ENCODE measurements around the gene TBC1D5.

GRCh38 chr3:17160597-17160996 is 581.8 kb downstream of the TBC1D5 start:
- no peak for TF ChIP-seq CTCF (IDR thresholded peaks at IDR 0.05)
- TF ChIP-seq EZH2 (IDR thresholded peaks at IDR 0.05): no peak
- TF ChIP-seq EZH2phosphoT487 (IDR thresholded peaks at IDR 0.05): no peak

Measured in neural progenitor cell (in vitro differentiated cells).